HG02943 (cell line): ENCODE results near the gene PLXND1.
"Not testable (repeated sequence)": the region's sequence is repeated elsewhere in the genome, so short reads cannot be mapped to it uniquely, and the experiment has no call there.

Experiments used
- ATAC-seq: cut with Tn5 transposase; IDR thresholded peaks from one replicate; pipeline ENCODE4 v1.9.1; 2021; ENCODE audit warnings: mild to moderate bottlenecking, low read depth, moderate library complexity; ENCODE audit not compliant: unreplicated experiment

Gene PLXND1

DNA sequence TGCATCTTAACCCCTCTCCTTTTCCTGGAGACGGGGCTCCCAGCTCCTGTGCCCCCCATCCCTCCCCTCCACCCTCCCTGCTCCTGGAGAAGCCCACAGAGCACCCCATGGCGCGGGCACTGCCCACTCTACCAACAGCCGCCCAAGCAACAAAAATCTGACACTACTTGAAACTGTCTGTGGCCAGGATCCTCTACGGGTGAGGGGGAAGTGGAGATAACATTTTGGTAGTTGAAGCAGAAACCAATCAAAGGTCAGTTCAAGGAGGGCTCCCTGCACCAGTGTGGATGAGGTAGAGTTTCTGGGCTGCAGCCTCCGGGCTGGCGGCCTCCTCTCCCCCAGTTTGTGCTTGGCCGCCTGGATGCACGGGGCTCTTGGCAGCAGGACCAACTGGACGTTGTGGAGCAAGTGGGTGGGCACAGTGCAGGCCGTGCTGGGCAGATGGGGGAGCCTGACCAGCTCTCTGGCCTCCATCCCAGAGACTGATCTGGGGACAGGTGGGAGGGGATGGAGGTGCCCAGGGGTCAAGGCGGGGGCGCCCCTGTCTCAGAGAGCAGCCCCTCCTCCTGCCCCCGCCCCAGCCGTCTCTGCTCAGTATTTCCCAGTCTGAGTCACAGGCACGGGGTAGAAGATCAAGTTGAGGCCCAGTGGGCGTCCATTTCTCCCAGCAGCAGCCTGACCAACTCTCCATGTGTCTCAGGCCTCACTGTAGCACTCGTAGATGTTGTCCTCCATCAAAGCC lies 50.7 kb downstream of the PLXND1 start:
- no peak for ATAC-seq

- ATAC-seq, result no peak
These were observed 51.3 kb downstream of the PLXND1 start for GRCh38 chr3:129555153-129555550.

DNA sequence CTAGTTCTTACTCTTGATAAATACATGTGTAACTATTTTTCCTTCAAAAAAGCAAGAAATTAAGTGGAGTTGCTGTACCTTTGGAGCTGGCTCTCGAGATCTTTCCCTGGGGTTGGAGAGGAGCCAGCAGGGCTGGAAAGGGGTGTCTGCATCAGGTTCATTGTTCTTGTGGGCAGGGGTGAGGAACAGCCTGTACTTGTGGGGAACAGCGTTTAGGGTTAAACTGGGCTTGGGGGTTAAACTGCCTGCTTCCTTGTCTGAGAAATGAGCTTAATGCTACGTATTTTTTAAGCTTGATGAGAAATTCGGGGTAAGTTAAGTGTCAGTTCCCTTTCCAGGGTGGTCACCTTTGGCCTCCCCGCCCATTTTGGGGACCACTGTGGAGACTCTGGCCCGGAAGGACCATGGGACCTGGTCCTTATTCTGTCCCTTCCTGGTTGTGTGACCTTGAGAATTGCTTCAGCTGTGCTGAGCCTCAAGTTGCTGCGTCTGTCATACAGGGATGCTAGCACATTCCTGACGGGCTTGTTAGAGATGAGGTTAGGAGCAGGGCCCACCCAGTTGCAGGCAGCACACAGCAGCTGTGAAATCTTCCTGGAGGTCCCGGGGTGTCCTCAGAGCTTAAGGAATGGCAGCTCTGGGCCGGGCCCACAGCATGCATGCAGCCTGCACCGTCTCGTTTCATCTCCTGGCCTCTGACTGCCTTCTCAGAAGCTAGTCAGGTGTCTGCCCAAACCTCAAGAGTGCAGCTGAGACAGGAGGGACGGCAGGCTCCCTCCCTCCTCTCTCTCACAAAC lies 51.9 kb downstream of the PLXND1 start:
- no peak for ATAC-seq

GRCh38 chr3:129553719-129554118 lies 52.8 kb downstream of the PLXND1 start:
- no peak for ATAC-seq

DNA sequence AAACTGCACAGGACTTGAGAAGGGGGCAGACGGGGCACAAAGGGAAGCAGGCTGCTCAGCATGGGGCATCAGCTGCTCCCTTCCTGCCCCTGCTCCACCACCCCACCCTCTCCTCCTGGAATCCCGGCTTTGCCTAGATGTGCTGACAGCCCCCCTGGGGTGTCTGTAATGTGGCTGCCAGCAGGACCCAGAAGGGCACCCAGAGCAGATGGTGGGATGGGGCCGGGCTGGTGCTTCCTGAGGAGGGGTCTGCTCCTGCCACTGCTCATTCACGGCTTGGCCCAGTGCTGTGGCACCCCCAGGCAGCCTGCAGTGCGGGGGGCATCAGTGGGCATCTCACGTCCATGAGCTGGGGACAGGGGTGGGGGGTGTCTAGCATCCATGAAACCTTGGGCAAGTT lies 53.3 kb downstream of the PLXND1 start:
- no peak for ATAC-seq

GRCh38 chr3:129552287-129553050 lies 54.0 kb downstream of the PLXND1 start:
- ATAC-seq, result no peak

- ATAC-seq, result no peak
These were observed 56.7 kb downstream of the PLXND1 start for GRCh38 chr3:129549805-129550204.

GRCh38 chr3:129549006-129549800 lies 57.3 kb downstream of the PLXND1 start:
- ATAC-seq, result no peak

DNA sequence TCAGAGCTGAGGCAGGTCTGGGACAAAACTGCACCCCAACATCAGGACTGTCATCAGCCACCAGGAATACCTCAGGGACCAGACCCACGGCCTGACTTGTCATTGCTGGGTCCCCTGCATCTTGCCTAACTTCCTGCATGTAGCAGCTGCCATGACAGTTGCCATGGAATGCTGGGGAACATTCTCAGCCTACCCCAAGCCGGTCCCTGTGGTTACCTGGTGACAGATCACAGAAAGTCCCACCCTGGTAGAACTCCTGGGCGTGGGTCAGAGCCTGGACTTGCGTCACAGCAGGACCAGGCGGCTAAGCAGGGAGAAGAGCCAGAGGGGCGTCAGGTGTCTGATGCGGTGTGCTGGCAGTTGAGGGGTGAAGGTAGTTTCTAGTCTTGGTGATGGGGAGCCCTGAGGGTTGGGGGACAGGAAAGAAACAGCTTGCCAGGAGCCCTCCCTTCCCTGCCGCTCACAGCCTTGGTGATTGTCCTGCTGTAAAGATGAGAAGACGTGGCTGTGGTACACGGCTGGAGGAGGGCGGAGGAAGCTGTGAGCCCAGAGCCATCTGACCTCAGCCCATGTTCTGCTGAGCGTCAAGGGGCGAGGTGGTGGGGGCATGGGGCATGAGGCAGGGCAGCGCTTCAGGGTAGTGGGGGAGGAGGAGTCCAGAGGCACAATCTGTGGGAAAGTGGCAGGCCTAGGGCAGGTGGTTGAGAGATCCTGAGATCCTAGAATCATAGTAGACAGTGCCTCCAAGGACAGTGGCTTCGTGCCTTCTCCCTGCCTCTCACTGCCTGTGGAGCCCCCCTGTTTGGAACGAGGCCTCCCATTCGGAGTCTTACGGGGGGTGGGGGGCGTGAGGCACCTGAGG lies 58.1 kb downstream of the PLXND1 start:
- no peak for ATAC-seq

DNA sequence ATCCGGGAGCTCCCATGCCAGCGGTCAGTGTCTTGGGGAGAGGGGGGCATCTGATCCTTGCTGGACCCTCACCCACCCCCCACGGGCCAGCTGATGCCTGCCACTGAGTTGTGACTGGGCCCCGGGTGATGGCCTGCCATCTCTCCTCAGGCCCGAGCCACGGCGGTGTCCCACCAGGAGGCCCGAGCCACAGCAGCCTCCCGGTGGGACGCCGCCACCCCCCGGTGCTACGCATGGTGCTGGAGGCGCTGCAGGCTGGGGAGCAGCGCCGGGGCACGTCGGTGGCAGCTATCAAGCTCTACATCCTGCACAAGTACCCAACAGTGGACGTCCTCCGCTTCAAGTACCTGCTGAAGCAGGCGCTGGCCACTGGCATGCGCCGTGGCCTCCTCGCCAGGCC lies 59.2 kb downstream of the PLXND1 start:
- no peak for ATAC-seq

GRCh38 chr3:129545951-129546350 lies 60.5 kb downstream of the PLXND1 start:
- not testable (repeated sequence) for ATAC-seq

DNA sequence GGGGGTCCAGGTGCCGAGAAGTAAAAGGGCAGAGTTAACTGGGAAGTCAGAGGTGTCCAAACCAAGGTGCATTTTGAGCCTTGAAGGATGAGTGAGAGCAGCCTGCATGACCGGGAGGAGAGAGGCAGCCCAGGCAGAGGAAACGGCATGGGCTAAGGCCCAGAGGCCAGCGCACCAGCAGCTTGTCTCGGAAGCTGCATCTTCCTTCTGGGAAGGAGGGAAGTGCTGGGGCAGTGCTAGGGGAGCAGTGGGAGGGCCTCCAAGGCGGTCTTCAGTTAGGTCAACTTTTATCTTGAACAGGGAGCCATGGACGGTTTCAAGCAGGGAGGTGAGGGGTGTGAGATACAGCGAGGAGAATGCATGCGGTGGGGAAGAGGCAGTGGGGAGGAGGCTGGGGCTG lies 62.5 kb downstream of the PLXND1 start:
- ATAC-seq, result no peak

DNA sequence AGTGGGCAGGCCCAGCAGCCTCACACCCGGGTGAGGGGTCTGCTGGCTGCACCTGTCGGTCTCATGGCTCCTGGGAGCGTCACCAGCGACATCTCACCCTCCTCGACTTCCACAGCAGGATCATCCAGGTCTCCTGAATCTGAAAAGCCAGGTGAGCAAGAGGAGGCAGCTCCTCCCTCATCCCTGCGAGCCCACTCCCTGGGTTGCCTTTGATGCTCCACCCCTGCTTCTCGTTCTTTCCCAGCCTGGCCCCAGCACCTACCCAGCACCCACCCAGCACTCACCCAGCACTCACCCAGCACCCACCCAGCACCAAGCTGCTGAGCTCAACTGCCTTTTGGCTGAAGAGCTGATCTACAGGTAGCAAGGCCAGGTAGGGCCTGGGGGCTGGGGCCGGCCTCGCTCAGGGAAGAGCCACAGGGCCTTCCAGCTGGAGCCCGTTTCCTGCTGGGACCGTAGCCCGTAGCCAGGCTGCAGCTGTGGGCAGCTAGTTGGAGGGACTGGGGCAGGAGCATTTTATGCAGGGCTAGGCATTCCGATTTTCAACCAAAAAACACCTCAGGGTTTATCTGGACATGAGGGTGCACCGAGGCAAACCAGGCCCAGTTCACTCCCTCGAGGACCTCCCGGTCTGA lies 63.2 kb downstream of the PLXND1 start, which contains the start of gene H1-8:
TSS of gene H1-8 (plus strand) at position 20 of the 635 bp plus-strand sequence. CDS start at position 64, 44 bp downstream.
- no peak for ATAC-seq

DNA sequence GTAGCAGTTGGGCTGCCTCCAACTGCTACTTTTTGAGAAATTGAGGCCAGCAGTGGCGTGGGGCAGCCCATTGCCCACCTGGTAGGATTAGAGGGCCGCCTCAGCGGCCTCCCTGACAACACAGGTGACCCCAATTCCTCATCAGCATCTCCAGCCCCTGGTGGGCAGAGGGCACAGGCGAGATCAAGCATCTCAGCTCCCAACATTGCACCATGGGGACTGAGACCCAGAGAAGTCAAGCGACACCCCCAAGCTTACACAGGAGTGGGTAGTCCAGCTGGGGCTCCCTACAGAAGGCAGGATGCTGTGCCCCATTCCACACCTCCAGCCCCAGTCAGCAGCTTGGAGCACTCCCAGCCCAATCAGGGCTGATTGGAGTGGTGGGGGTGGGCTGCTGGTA lies 63.7 kb downstream of the PLXND1 start:
- ATAC-seq, result no peak

DNA sequence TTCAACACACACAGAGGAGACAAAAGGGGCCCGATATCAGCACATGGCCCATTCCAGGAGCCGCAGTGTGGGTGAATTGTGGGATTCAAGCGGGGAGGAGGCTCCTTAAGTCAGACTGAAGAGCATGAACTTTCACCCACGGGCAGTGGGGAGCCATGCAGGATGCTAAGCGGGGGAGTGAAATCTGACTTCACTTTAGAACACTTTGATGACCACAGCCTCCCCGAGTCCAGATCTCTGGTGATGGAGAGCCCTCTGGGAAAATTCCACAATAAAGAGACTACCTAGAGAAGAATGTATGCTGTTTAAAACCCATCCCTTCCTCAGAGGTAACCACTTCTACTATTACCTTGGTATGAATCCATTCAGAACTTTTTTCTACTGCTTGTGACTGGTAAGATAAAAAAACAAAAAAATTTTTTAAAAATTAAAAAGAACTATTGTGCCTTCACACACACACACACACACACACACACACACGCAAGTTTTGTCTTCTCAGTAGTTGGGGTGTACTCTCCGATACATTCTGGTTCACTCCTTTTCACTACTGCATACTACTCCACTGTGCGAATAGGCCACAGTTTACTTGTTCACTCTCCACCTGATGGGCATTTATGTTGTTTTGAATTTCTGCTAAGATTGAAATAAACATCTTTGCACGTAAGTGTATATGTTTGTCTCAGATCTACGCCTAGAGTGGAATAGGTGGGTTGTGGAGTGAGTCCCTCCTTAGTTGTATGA lies 65.5 kb downstream of the PLXND1 start:
- ATAC-seq, result no peak

GRCh38 chr3:129539206-129539605 lies 67.3 kb downstream of the PLXND1 start:
- no peak for ATAC-seq

DNA sequence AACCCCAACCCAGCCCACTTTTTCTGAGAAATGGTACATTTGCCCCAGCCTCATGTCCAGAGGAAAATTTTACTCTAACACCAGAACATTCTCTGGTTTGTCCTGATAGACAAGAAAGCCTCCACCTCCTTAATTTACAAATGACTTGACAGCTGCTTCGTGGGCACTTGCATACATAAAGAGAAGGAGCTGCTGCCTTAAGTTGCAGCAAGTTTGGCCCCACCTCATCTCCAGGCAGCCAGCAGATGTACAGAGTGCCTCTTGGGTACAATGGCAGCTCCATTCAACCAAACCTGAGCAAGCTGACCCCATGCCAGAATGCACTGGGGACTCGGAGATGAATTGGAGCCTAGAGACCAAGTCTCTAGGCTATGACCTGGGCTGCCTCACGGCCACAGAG lies 69.7 kb downstream of the PLXND1 start:
- ATAC-seq, result no peak

- no peak for ATAC-seq
These were observed 70.2 kb downstream of the PLXND1 start for GRCh38 chr3:129536374-129536667.
